T-helper 1 cell treated with Interleukin-12 subunit alpha and Interleukin-12 subunit beta and Interleukin-4 antibody, amounts not matched to agents 30 μg/mL and 1 μg/mL, for 36 hours (primary cell): ENCODE measurements around the gene NCOA1.
"Not testable (repeated sequence)": the region's sequence is repeated elsewhere in the genome, so short reads cannot be mapped to it uniquely, and the experiment has no call there.

Source experiments
- H3K27ac Mint-ChIP-seq: one replicate; pipeline ENCODE4 v1.8.0; 2021; ENCODE audit warnings: mild to moderate bottlenecking, mixed read lengths
- H3K27me3 Mint-ChIP-seq: one replicate; pipeline ENCODE4 v1.8.0; 2021; ENCODE audit warnings: low read depth, mixed read lengths
- H3K36me3 Mint-ChIP-seq: one replicate; pipeline ENCODE4 v1.8.0; 2021; ENCODE audit warnings: low read depth, mixed read lengths
- H3K4me1 Mint-ChIP-seq: one replicate; pipeline ENCODE4 v1.8.0; 2021; ENCODE audit warnings: low read depth, mixed read lengths
- H3K4me3 Mint-ChIP-seq: one replicate; pipeline ENCODE4 v1.8.0; 2021; ENCODE audit warnings: mild to moderate bottlenecking, moderate library complexity, mixed read lengths
- H3K9me3 Mint-ChIP-seq: one replicate; pipeline ENCODE4 v1.8.0; 2021; ENCODE audit warnings: mixed read lengths

NCOA1 gene

GRCh38 chr2:24551016-24551415, 60.0 kb downstream of the NCOA1 start:
- Mint-ChIP-seq H3K4me3 (no peak overlapping the region), H3K27ac (no peak overlapping the region), H3K9me3 (peaks cover 21% of the 10 kb centered on the region), H3K27me3 (no peaks in the 10 kb centered on the region), H3K4me1 (peaks cover 8% of the 10 kb centered on the region), H3K36me3 (peaks cover 21% of the 10 kb centered on the region)

DNA sequence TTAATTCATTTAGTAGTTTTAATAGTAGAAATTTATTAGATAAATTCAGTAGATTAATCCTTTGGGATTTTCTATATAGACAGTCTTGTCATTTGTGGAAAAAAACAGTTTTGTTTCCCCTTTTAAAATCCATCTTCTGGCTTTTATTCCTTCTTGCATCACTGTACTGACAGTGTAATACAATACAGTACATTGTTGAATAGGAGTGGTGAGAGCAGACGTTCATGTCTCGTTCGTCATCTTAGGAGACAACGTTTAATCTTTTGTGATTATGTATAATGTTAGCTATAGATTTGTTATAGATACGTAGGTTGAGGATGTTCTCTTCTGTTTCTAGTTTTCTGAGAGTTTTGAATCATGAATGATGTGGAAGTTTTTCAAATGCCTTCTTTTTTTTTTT, 61.8 kb downstream of the NCOA1 start:
- H3K4me3 Mint-ChIP-seq = no peak overlapping the region
- peaks cover 28% of the 10 kb centered on the region for H3K36me3 Mint-ChIP-seq
- no peak overlapping the region for H3K27ac Mint-ChIP-seq
- H3K27me3 Mint-ChIP-seq = no peaks in the 10 kb centered on the region
- peaks cover 28% of the 10 kb centered on the region for H3K9me3 Mint-ChIP-seq
- H3K4me1 Mint-ChIP-seq = peaks cover 9% of the 10 kb centered on the region

- no peak overlapping the region for H3K4me3 Mint-ChIP-seq
- peaks cover 28% of the 10 kb centered on the region for H3K36me3 Mint-ChIP-seq
- no peak overlapping the region for H3K27ac Mint-ChIP-seq
- peaks cover 30% of the 10 kb centered on the region for H3K9me3 Mint-ChIP-seq
- no peaks in the 10 kb centered on the region for H3K27me3 Mint-ChIP-seq
- peaks cover 3% of the 10 kb centered on the region for H3K4me1 Mint-ChIP-seq
Measured at GRCh38 chr2:24558781-24559472, 67.9 kb downstream of the NCOA1 start.

DNA sequence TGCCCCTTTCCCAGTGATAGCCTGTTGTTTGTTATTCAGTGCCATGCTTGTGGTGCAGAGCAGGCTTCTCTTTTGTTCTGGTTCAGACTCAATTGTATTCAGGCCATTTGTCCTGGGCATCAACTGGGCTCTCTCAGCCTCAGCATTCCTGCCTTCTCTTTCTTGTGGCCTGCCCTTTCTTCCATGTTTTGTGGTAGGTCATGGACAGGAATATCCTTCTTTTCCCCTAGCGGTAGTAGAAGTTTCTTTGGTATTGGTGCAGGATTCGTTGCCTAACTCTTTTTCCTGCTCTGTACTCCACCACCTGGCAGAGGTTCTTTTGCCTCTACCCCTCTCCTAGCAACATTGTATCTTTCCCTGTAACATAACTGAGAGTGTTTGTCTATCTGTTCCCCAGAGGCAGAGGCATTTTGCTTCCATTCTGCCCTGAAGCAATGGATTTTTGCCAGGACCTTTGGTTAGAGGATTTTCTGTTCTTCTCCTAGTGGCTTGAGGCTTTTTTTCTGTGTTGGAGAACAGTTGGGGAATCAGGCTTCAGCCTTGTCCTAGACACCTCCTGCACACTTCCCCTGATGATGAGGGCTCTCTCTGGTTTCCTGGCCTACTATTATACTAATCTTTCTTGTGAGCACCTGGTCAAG, 68.5 kb downstream of the NCOA1 start:
- H3K36me3 Mint-ChIP-seq = peaks cover 30% of the 10 kb centered on the region
- no peaks in the 10 kb centered on the region for H3K27me3 Mint-ChIP-seq
- H3K9me3 Mint-ChIP-seq = peaks cover 25% of the 10 kb centered on the region
- no peak overlapping the region for H3K27ac Mint-ChIP-seq
- peaks cover 2% of the 10 kb centered on the region for H3K4me1 Mint-ChIP-seq
- H3K4me3 Mint-ChIP-seq = no peak overlapping the region

GRCh38 chr2:24565537-24565936, 74.5 kb downstream of the NCOA1 start:
- Mint-ChIP-seq H3K4me1 (peaks cover 6% of the 10 kb centered on the region), H3K36me3 (peaks cover 23% of the 10 kb centered on the region), H3K27ac (no peak overlapping the region), H3K4me3 (no peak overlapping the region), H3K27me3 (no peaks in the 10 kb centered on the region), H3K9me3 (peaks cover 14% of the 10 kb centered on the region)

DNA sequence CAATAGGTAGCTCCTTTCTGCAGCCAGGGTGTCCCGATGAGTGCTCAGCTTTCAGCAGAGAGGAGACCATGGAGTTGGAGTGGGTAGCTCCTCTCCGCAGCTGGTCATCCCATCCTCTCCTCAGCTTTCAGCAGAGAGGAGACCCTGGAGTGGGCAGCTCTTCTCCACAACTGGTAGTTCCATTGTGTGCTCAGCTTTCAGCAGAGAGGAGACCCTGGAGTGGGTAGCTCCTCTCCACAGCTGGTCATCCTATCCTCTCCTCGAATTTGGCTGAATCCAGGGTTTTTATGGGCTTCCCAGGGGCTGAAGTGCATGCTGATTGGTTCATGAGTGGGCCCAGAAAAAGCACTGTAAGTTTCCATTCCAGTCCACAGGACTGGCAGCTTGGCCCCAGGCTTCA, 75.2 kb downstream of the NCOA1 start:
- peaks cover 14% of the 10 kb centered on the region for H3K9me3 Mint-ChIP-seq
- no peak overlapping the region for H3K27ac Mint-ChIP-seq
- peaks cover 23% of the 10 kb centered on the region for H3K36me3 Mint-ChIP-seq
- no peaks in the 10 kb centered on the region for H3K27me3 Mint-ChIP-seq
- no peak overlapping the region for H3K4me3 Mint-ChIP-seq
- H3K4me1 Mint-ChIP-seq = peaks cover 6% of the 10 kb centered on the region

GRCh38 chr2:24566630-24567029, 75.6 kb downstream of the NCOA1 start:
- no peak overlapping the region for H3K27ac Mint-ChIP-seq
- H3K4me1 Mint-ChIP-seq = peaks cover 6% of the 10 kb centered on the region
- peaks cover 14% of the 10 kb centered on the region for H3K9me3 Mint-ChIP-seq
- no peaks in the 10 kb centered on the region for H3K27me3 Mint-ChIP-seq
- H3K36me3 Mint-ChIP-seq = peaks cover 23% of the 10 kb centered on the region
- H3K4me3 Mint-ChIP-seq = no peak overlapping the region

DNA sequence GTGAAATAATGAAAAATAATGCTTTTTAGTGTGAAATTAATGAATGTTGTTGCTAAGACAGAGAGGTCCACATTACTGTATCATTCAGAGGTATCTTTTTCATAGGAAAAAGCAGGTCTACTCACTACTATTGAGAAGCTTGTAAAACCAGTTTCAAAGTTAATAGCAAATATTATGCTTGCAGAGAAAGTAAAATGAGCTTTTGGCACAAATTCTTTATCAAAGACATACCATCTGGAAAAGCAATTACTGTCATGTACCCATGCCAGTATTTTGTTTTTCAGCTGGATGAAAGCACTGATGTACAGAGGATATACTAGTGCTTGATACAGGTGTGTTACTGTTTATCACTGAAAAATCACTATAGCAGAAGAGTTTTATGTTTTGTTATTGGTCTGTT, 77.5 kb downstream of the NCOA1 start:
- Mint-ChIP-seq H3K4me1 (peaks cover 12% of the 10 kb centered on the region), H3K27me3 (no peaks in the 10 kb centered on the region), H3K27ac (no peak overlapping the region), H3K4me3 (no peak overlapping the region), H3K36me3 (peaks cover 29% of the 10 kb centered on the region), H3K9me3 (peaks cover 14% of the 10 kb centered on the region)

- not testable (repeated sequence) for H3K4me3 Mint-ChIP-seq, H3K27ac Mint-ChIP-seq, H3K27me3 Mint-ChIP-seq
- Mint-ChIP-seq H3K4me1 (peaks cover 12% of the 10 kb centered on the region), H3K9me3 (peaks cover 14% of the 10 kb centered on the region), H3K36me3 (peaks cover 25% of the 10 kb centered on the region)
Measured at GRCh38 chr2:24569565-24569964, 78.5 kb downstream of the NCOA1 start.

- Mint-ChIP-seq H3K9me3 (peaks cover 14% of the 10 kb centered on the region), H3K27me3 (no peaks in the 10 kb centered on the region), H3K27ac (no peak overlapping the region), H3K36me3 (peaks cover 21% of the 10 kb centered on the region), H3K4me3 (no peak overlapping the region), H3K4me1 (peaks cover 12% of the 10 kb centered on the region)
Measured at GRCh38 chr2:24570225-24570624, 79.2 kb downstream of the NCOA1 start.

DNA sequence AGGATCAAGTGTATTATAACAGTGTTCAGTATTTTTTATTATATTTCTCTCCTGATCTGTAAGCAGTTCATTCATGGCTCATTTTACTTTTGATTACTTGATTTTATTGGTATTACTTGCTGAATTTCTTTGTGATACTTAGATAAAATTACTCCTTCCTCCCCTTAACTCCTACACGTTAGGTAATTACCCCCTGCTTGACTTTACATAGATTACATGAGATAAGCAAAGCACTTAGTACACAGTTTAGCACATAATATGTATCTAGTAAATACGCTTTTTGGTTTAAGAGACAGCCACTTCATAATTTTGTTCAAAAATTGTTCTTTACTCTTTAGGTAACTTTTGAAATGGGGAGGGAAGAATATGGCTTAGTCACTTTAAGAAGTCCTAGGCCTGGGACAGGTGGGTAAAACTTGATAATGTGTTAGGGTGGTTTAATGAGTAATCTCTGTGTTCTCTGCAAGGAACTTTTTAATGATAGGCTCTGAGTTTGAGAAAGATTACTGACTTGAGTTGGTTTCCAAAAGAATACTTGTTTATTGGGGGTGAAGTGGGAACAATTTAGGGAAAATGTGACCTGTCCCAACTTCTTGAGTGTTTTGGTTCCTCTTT, 80.9 kb downstream of the NCOA1 start:
- Mint-ChIP-seq H3K4me3 (no peak overlapping the region), H3K27me3 (no peaks in the 10 kb centered on the region), H3K9me3 (peaks cover 3% of the 10 kb centered on the region), H3K27ac (no peak overlapping the region), H3K4me1 (peaks cover 22% of the 10 kb centered on the region), H3K36me3 (peaks cover 13% of the 10 kb centered on the region)

DNA sequence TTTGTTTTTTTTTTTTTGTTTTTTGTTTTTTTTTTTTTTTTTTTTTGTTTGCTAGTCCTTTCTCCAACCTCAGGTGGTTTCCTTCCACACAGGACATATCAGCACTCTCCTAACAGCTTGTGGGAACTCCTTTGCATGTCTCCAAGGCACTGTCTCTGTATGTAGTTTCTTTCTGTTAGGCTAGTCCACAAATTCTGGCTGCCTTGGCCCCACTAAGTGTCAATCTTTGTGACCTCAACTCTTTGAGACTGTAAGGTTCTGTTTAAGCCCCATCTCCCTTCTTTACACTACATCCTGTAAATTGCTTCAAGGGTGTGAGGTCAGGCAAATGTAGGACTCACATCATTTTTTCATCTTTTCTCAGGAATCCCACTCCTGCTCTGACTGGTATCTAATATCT, 85.1 kb downstream of the NCOA1 start:
- Mint-ChIP-seq H3K4me3 (no peak overlapping the region), H3K4me1 (peaks cover 49% of the 10 kb centered on the region), H3K27me3 (no peaks in the 10 kb centered on the region), H3K27ac (peak overlapping the region; percentile 87), H3K9me3 (no peaks in the 10 kb centered on the region), H3K36me3 (peaks cover 16% of the 10 kb centered on the region)

DNA sequence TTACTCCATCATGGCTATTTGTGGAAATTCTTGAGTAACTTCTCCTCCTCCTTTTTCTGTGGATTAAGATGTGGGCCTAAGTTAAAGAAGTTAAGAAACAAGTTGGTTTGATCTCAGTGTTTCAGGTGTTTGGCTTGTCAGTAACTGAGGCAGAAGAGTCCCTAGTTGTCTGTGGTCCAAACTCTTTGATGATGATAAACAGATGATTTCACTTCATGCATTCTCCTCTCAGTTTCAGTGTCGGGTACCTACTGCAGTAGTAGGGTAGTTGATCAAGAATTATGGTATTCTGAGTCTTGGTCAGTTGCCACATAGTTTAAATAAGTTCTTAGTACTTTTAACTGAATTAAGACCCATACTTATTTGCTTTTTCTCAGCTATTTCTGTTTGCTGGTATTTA, 85.6 kb downstream of the NCOA1 start:
- H3K27ac Mint-ChIP-seq = peak overlapping the region; percentile 87
- peaks cover 20% of the 10 kb centered on the region for H3K36me3 Mint-ChIP-seq

DNA sequence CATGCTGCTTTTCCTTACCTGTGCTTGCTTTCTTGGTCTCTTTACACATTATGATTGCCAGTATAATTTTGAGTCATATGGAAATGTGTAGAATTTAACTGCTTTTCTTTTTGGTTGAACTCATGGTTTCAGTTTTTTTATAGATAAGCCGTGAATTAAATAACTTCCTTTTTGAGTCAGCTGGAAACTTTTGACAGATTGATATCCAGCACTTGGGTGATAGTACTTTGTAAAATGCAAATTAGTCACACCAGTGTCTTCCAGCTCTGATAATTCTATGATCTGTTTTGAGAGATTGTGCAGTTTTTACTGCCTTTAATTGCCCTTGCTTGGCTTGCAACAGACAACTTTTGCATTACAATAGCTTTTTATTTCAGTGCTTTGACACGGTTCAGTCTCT, 86.4 kb downstream of the NCOA1 start:
- Mint-ChIP-seq H3K9me3 (peaks cover 5% of the 10 kb centered on the region), H3K36me3 (peaks cover 23% of the 10 kb centered on the region), H3K27me3 (no peaks in the 10 kb centered on the region), H3K4me3 (peak overlapping the region; percentile 49), H3K4me1 (peaks cover 49% of the 10 kb centered on the region), H3K27ac (peak overlapping the region; percentile 76)

More for the DNA sequence above, 85.6 kb downstream of the NCOA1 start:
- peak overlapping the region; percentile 27 for H3K4me3 Mint-ChIP-seq
- H3K9me3 Mint-ChIP-seq = no peaks in the 10 kb centered on the region
- no peaks in the 10 kb centered on the region for H3K27me3 Mint-ChIP-seq
- H3K4me1 Mint-ChIP-seq = peaks cover 53% of the 10 kb centered on the region
